ENCODE measurements around the gene NINJ2. TPM values are rescaled to one million over a fixed set of nuclear protein-coding genes. Genes with fewer than 3 reads are reported as not detected.

NINJ2 gene
- total RNA-seq, 4 donors from 2014 or later: 3.8 to 8.3 (median 5.2) TPM; not detected in 1

GRCh38 chr12:575129-575502 lies 88.1 kb downstream of the NINJ2 start:
- no peaks in the 10 kb centered on the region for H3K9me3 ChIP-seq
- H3K36me3 ChIP-seq: no peaks in the 10 kb centered on the region
- H3K27ac ChIP-seq: peak overlapping the region in 1 of 4 donors; percentile 33
- TF ChIP-seq POLR2A (IDR thresholded peaks at IDR 0.05): no peak
- no peak for TF ChIP-seq CTCF (IDR thresholded peaks at IDR 0.05)
- peak in 2 of 3 donors; percentile 41 to 43 for DNase-seq
- no peaks in the 10 kb centered on the region for H3K27me3 ChIP-seq
- peaks cover 0 to 26% (median 5%) of the 10 kb centered on the region in 4 donors for H3K4me1 ChIP-seq
- no peak overlapping the region for H3K4me3 ChIP-seq

- H3K9me3 ChIP-seq: no peaks in the 10 kb centered on the region
- no peak overlapping the region for H3K4me3 ChIP-seq
- H3K27me3 ChIP-seq: no peaks in the 10 kb centered on the region
- TF ChIP-seq CTCF (IDR thresholded peaks at IDR 0.05): no peak
- no peak for TF ChIP-seq POLR2A (IDR thresholded peaks at IDR 0.05)
- H3K27ac ChIP-seq: peak overlapping the region in 1 of 4 donors; percentile 33
- DNase-seq: peak in 1 of 3 donors; percentile 6
- no peaks in the 10 kb centered on the region for H3K36me3 ChIP-seq
- H3K4me1 ChIP-seq: peaks cover 0 to 29% (median 5%) of the 10 kb centered on the region in 4 donors
Measured at GRCh38 chr12:574475-575128, 88.6 kb downstream of the NINJ2 start.

GRCh38 chr12:573232-573631 lies 90.0 kb downstream of the NINJ2 start:
- TF ChIP-seq POLR2A (IDR thresholded peaks at IDR 0.05) (no peak), CTCF (IDR thresholded peaks at IDR 0.05) (no peak)
- Histone ChIP-seq H3K9me3 (no peaks in the 10 kb centered on the region), H3K36me3 (no peaks in the 10 kb centered on the region), H3K27me3 (no peaks in the 10 kb centered on the region), H3K4me1 (peaks cover 2 to 42% (median 8%) of the 10 kb centered on the region in 4 donors), H3K4me3 (no peak overlapping the region), H3K27ac (no peak overlapping the region)
- DNase-seq: no peak

- no peak for DNase-seq
- Histone ChIP-seq H3K4me1 (peaks cover 2 to 43% (median 8%) of the 10 kb centered on the region in 4 donors), H3K27me3 (no peaks in the 10 kb centered on the region), H3K36me3 (no peaks in the 10 kb centered on the region), H3K27ac (peak overlapping the region in 1 of 4 donors; percentile 17), H3K9me3 (no peaks in the 10 kb centered on the region), H3K4me3 (no peak overlapping the region)
- no peak for TF ChIP-seq POLR2A (IDR thresholded peaks at IDR 0.05)
- no peak for TF ChIP-seq CTCF (IDR thresholded peaks at IDR 0.05)
Measured at GRCh38 chr12:572532-572899, 90.7 kb downstream of the NINJ2 start.

GRCh38 chr12:571795-572531 lies 91.3 kb downstream of the NINJ2 start:
- DNase-seq: peak in 2 of 3 donors; percentile 45 to 48
- Histone ChIP-seq H3K36me3 (no peaks in the 10 kb centered on the region), H3K4me3 (no peak overlapping the region), H3K27me3 (no peaks in the 10 kb centered on the region), H3K9me3 (no peaks in the 10 kb centered on the region), H3K4me1 (peaks cover 2 to 43% (median 8%) of the 10 kb centered on the region in 4 donors), H3K27ac (peak overlapping the region; percentile 67 to 91 (median 84))
- TF ChIP-seq CTCF (IDR thresholded peaks at IDR 0.05) (no peak), POLR2A (IDR thresholded peaks at IDR 0.05) (no peak)
